OCI-LY1 (cell line): ENCODE data around the gene GTF3A.

Source experiments
- CTCF ChIP-seq: fragments of 200-600 bp; sonication (generic), shearing (Covaris generic); IDR thresholded peaks from 2 replicates; pipeline ENCODE4 v1.5.1; 2017; ENCODE audit warnings: mild to moderate bottlenecking, antibody characterized with exemption, low read length, moderate library complexity, mixed read lengths
- EZH2 ChIP-seq: fragments of 200-600 bp; sonication (generic), shearing (Covaris generic); IDR thresholded peaks from 2 replicates; pipeline ENCODE4 v1.8.0; 2017; ENCODE audit warnings: borderline replicate concordance, mixed run types, mild to moderate bottlenecking, antibody characterized with exemption, low read length, moderate library complexity, mixed read lengths

- TF ChIP-seq CTCF (no peak), EZH2 (no peak)
Observed at GRCh38 chr13:27393101-27393500, 31.3 kb upstream of the GTF3A start.
